T-helper 2 cell treated with Interferon-gamma antibody and Interleukin-4, amounts not matched to agents 5 μg/mL and 100 μg/mL, for 36 hours (primary cell): ENCODE data around the gene PATL2.
"Not testable (repeated sequence)": the region's sequence is repeated elsewhere in the genome, so short reads cannot be mapped to it uniquely, and the experiment has no call there.

Source experiments
- DNase-seq: peaks from one replicate; pipeline ENCODE4 v3.0.0; 2021; ENCODE audit warnings: low spot score
- H3K27ac Mint-ChIP-seq: one replicate; pipeline ENCODE4 v1.8.0; 2021; ENCODE audit warnings: mild to moderate bottlenecking, mixed read lengths
- H3K27me3 Mint-ChIP-seq: one replicate; pipeline ENCODE4 v1.8.0; 2021; ENCODE audit warnings: low read depth, mixed read lengths
- H3K36me3 Mint-ChIP-seq: one replicate; pipeline ENCODE4 v1.8.0; 2021; ENCODE audit warnings: low read depth, mixed read lengths
- H3K4me1 Mint-ChIP-seq: one replicate; pipeline ENCODE4 v1.8.0; 2021; ENCODE audit warnings: low read depth, mixed read lengths
- H3K4me3 Mint-ChIP-seq: one replicate; pipeline ENCODE4 v1.8.0; 2022; ENCODE audit warnings: mild to moderate bottlenecking, moderate library complexity, mixed read lengths
- H3K9me3 Mint-ChIP-seq: one replicate; pipeline ENCODE4 v1.8.0; 2021; ENCODE audit warnings: mixed read lengths

The PATL2 gene

GRCh38 chr15:44727485-44728231 lies 16.5 kb upstream of the PATL2 start:
- peaks cover 26% of the 10 kb centered on the region for H3K36me3 Mint-ChIP-seq
- H3K9me3 Mint-ChIP-seq: no peaks in the 10 kb centered on the region
- no peaks in the 10 kb centered on the region for H3K27me3 Mint-ChIP-seq
- H3K4me3 Mint-ChIP-seq: peak overlapping the region; percentile 95
- H3K4me1 Mint-ChIP-seq: peaks cover 56% of the 10 kb centered on the region
- no peak for DNase-seq
- peak overlapping the region; percentile 100 for H3K27ac Mint-ChIP-seq

GRCh38 chr15:44726568-44727484 lies 15.7 kb upstream of the PATL2 start:
- Mint-ChIP-seq H3K9me3 (no peaks in the 10 kb centered on the region), H3K4me3 (peak overlapping the region; percentile 95), H3K27me3 (no peaks in the 10 kb centered on the region), H3K27ac (peak overlapping the region; percentile 100), H3K36me3 (peaks cover 20% of the 10 kb centered on the region), H3K4me1 (peaks cover 57% of the 10 kb centered on the region)
- peak; percentile 82 for DNase-seq

GRCh38 chr15:44726136-44726535 lies 15.0 kb upstream of the PATL2 start:
- H3K27me3 Mint-ChIP-seq: no peaks in the 10 kb centered on the region
- no peaks in the 10 kb centered on the region for H3K9me3 Mint-ChIP-seq
- peaks cover 18% of the 10 kb centered on the region for H3K36me3 Mint-ChIP-seq
- no peak for DNase-seq
- peaks cover 55% of the 10 kb centered on the region for H3K4me1 Mint-ChIP-seq
- peak overlapping the region; percentile 100 for H3K27ac Mint-ChIP-seq
- H3K4me3 Mint-ChIP-seq: peak overlapping the region; percentile 95

GRCh38 chr15:44722011-44722410 lies 10.9 kb upstream of the PATL2 start:
- peaks cover 39% of the 10 kb centered on the region for H3K36me3 Mint-ChIP-seq
- H3K9me3 Mint-ChIP-seq: no peaks in the 10 kb centered on the region
- DNase-seq: no peak
- no peaks in the 10 kb centered on the region for H3K27me3 Mint-ChIP-seq
- peaks cover 69% of the 10 kb centered on the region for H3K4me1 Mint-ChIP-seq
- no peak overlapping the region for H3K4me3 Mint-ChIP-seq
- H3K27ac Mint-ChIP-seq: peak overlapping the region; percentile 97

- Mint-ChIP-seq H3K9me3 (no peaks in the 10 kb centered on the region), H3K36me3 (peaks cover 53% of the 10 kb centered on the region), H3K27me3 (no peaks in the 10 kb centered on the region), H3K4me3 (peak overlapping the region; percentile 14), H3K4me1 (peaks cover 70% of the 10 kb centered on the region), H3K27ac (peak overlapping the region; percentile 97)
- DNase-seq: no peak
These were observed 9.5 kb upstream of the PATL2 start for GRCh38 chr15:44720460-44721176.

- H3K36me3 Mint-ChIP-seq: peaks cover 59% of the 10 kb centered on the region
- peak overlapping the region; percentile 97 for H3K27ac Mint-ChIP-seq
- peaks cover 70% of the 10 kb centered on the region for H3K4me1 Mint-ChIP-seq
- not testable (repeated sequence) for H3K9me3 Mint-ChIP-seq, H3K4me3 Mint-ChIP-seq, H3K27me3 Mint-ChIP-seq, DNase-seq
These were observed 8.9 kb upstream of the PATL2 start for GRCh38 chr15:44720000-44720435.

GRCh38 chr15:44719293-44719999 lies 8.3 kb upstream of the PATL2 start:
- peak; percentile 78 for DNase-seq
- H3K4me1 Mint-ChIP-seq: peaks cover 69% of the 10 kb centered on the region
- H3K27ac Mint-ChIP-seq: peak overlapping the region; percentile 97
- no peaks in the 10 kb centered on the region for H3K9me3 Mint-ChIP-seq
- H3K36me3 Mint-ChIP-seq: peaks cover 64% of the 10 kb centered on the region
- H3K4me3 Mint-ChIP-seq: peak overlapping the region; percentile 77
- no peaks in the 10 kb centered on the region for H3K27me3 Mint-ChIP-seq

GRCh38 chr15:44718927-44719292 lies 7.8 kb upstream of the PATL2 start:
- Mint-ChIP-seq H3K36me3 (peaks cover 68% of the 10 kb centered on the region), H3K27me3 (no peaks in the 10 kb centered on the region), H3K27ac (peak overlapping the region; percentile 97), H3K4me1 (peaks cover 63% of the 10 kb centered on the region), H3K9me3 (no peaks in the 10 kb centered on the region), H3K4me3 (peak overlapping the region; percentile 77)
- DNase-seq: no peak

- Mint-ChIP-seq H3K36me3 (peaks cover 72% of the 10 kb centered on the region), H3K27me3 (no peaks in the 10 kb centered on the region), H3K4me3 (peak overlapping the region; percentile 93), H3K27ac (peak overlapping the region; percentile 97), H3K9me3 (no peaks in the 10 kb centered on the region), H3K4me1 (peaks cover 63% of the 10 kb centered on the region)
- no peak for DNase-seq
These were observed 7.2 kb upstream of the PATL2 start for GRCh38 chr15:44718180-44718926.

- H3K36me3 Mint-ChIP-seq: peaks cover 84% of the 10 kb centered on the region
- H3K4me3 Mint-ChIP-seq: peak overlapping the region; percentile 93
- peaks cover 59% of the 10 kb centered on the region for H3K4me1 Mint-ChIP-seq
- DNase-seq: no peak
- no peaks in the 10 kb centered on the region for H3K9me3 Mint-ChIP-seq
- peaks cover 3% of the 10 kb centered on the region for H3K27me3 Mint-ChIP-seq
- peak overlapping the region; percentile 88 for H3K27ac Mint-ChIP-seq
These were observed 6.0 kb upstream of the PATL2 start for GRCh38 chr15:44716983-44717602.

GRCh38 chr15:44715797-44716334 lies 4.7 kb upstream of the PATL2 start:
- Mint-ChIP-seq H3K4me3 (peak overlapping the region; percentile 93), H3K27ac (peak overlapping the region; percentile 88), H3K4me1 (peaks cover 51% of the 10 kb centered on the region), H3K9me3 (no peaks in the 10 kb centered on the region), H3K27me3 (peaks cover 7% of the 10 kb centered on the region), H3K36me3 (peaks cover 88% of the 10 kb centered on the region)
- DNase-seq: no peak

GRCh38 chr15:44715142-44715796 lies 4.1 kb upstream of the PATL2 start:
- H3K4me1 Mint-ChIP-seq: peaks cover 51% of the 10 kb centered on the region
- no peaks in the 10 kb centered on the region for H3K9me3 Mint-ChIP-seq
- H3K27me3 Mint-ChIP-seq: peaks cover 7% of the 10 kb centered on the region
- peaks cover 83% of the 10 kb centered on the region for H3K36me3 Mint-ChIP-seq
- H3K27ac Mint-ChIP-seq: peak overlapping the region; percentile 88
- DNase-seq: no peak
- H3K4me3 Mint-ChIP-seq: peak overlapping the region; percentile 93
